Stimulated activated naive CD8-positive, alpha-beta T cell treated with anti-CD3 and anti-CD28 coated beads, Interleukin-15, amount 100 ng/mL, for 72 hours (primary cell): ENCODE data around the gene DPP9.
"Not testable (repeated sequence)": the region's sequence is repeated elsewhere in the genome, so short reads cannot be mapped to it uniquely, and the experiment has no call there.

ENCODE experiments used
- ATAC-seq: fragments of 150-1000 bp; cut with Tn5 transposase; 2 replicates; pipeline ENCODE4 v1.10.0; 2021; ENCODE audit warnings: mild to moderate bottlenecking, moderate library complexity
- DNase-seq, 2 donors: peaks; one replicate each; pipeline ENCODE4 v3.0.0; 2021 to 2022
- H3K27ac Mint-ChIP-seq, 2 donors: one replicate each; pipeline ENCODE4 v1.8.0; 2022; ENCODE audit warnings: mild to moderate bottlenecking in 2 of 2, mixed read lengths in 2 of 2, moderate library complexity in 2 of 2
- H3K27me3 Mint-ChIP-seq: one replicate; pipeline ENCODE4 v1.8.0; 2022; ENCODE audit warnings: mixed read lengths
- H3K4me1 Mint-ChIP-seq: one replicate; pipeline ENCODE4 v1.8.0; 2022; ENCODE audit warnings: mild to moderate bottlenecking, mixed read lengths
- H3K4me3 Mint-ChIP-seq, 2 donors: one replicate each; pipeline ENCODE4 v1.8.0; 2022; ENCODE audit warnings: mild to moderate bottlenecking in 2 of 2, mixed read lengths in 2 of 2, moderate library complexity in 1 of 2
- H3K9me3 Mint-ChIP-seq, 2 donors: one replicate each; pipeline ENCODE4 v1.8.0; 2022; ENCODE audit warnings: mixed read lengths in 2 of 2

DPP9 gene

GRCh38 chr19:4688587-4688986 is 35.1 kb downstream of the DPP9 start:
- no peak overlapping the region for H3K4me3 Mint-ChIP-seq
- no peaks in the 10 kb centered on the region for H3K27me3 Mint-ChIP-seq
- ATAC-seq (no peak), DNase-seq (no peak)
- H3K4me1 Mint-ChIP-seq = no peaks in the 10 kb centered on the region
- no peak overlapping the region for H3K27ac Mint-ChIP-seq
- no peaks in the 10 kb centered on the region for H3K9me3 Mint-ChIP-seq

DNA sequence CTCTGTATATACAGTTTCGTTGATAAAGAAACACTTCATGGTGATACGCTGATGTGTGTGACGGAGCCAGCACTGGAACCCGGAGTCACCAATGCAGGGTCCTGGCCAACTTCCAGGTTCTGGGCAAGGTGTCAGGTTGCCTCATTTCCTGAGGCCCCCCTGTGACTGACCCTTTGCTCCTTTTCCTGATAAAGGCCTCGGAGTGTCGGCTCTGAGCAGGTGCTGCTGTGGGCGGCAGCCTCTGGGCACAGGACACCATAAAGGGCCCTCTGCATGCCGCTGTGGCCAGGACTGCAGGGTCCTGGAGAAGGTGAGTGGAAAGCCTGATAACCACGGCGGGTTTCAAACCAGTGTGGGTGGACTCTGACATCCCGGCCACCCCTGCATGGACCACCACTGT is 36.2 kb downstream of the DPP9 start:
- Mint-ChIP-seq H3K27me3 (no peaks in the 10 kb centered on the region), H3K27ac (no peak overlapping the region), H3K4me1 (no peaks in the 10 kb centered on the region), H3K4me3 (no peak overlapping the region), H3K9me3 (no peaks in the 10 kb centered on the region)
- DNase-seq (no peak), ATAC-seq (no peak)

DNA sequence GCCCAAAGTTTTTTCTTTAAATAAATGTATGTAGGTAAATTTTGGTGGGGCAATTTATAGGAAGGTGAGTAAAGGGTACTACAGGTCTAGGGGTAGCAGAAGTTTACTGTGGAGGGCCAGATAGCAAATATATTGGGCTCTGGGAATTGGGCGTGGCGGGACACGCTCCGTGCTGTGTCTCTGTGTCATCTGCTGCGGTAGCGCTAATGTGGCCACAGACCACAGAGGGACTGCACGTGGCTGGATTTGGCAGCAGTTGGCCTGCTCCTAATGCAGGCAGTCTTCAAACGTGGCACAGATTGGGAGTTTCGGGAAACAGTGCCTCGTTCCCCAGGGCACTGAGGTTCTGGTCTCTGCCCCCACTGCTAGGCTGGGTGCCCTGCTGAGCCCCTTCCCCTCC is 36.9 kb downstream of the DPP9 start:
- no peak for DNase-seq
- Mint-ChIP-seq H3K4me1 (no peaks in the 10 kb centered on the region), H3K27ac (peak overlapping the region in 1 of 2 donors; percentile 78)

DNA sequence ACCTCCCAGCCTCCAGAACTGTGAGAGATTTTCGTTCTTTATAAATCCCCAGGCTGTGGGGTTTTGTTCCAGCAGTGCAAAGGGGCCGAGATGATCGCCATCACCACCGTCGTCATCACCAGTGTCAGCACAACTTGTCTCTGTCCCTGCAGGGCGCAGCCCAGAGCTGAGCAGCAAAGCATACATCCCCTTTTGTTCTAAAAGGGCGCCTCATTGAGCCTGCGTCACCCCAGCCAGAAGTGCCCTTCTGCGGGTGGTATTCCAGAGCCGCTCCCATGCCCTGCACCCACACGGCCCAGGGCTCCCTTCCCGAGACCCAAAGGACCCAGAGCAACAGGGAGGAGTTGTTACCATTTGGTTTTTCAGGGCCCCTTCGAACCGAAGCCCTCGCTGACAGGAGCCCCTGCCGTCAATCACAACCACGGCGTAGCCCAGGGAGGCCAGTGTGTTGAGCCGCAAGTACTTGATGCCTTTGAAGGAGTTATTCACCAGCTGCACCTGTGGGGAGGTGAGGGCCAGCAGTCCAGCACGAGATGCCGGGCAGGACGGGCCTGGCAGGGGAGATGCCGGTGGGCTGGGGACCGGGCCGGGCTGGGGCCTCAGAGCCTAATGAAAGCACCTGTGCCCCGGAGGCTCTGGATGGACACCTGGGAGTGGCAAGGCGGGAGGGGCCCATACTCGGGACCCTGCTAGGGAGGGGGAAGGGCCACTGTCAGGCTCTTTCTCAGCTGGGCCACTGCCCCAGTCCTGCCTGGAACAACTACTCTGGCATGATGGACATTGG is 39.1 kb downstream of the DPP9 start:
- H3K4me3 Mint-ChIP-seq = no peak overlapping the region
- H3K9me3 Mint-ChIP-seq = no peaks in the 10 kb centered on the region
- ATAC-seq (no peak), DNase-seq (no peak)
- no peak overlapping the region for H3K27ac Mint-ChIP-seq
- no peaks in the 10 kb centered on the region for H3K27me3 Mint-ChIP-seq
- H3K4me1 Mint-ChIP-seq = no peaks in the 10 kb centered on the region

More for the DNA sequence above, 36.9 kb downstream of the DPP9 start:
- ATAC-seq = no peak
- H3K9me3 Mint-ChIP-seq = no peaks in the 10 kb centered on the region
- H3K27me3 Mint-ChIP-seq = no peaks in the 10 kb centered on the region
- H3K4me3 Mint-ChIP-seq = no peak overlapping the region

GRCh38 chr19:4682417-4683200 is 41.0 kb downstream of the DPP9 start:
- ATAC-seq (peak; percentile 64), DNase-seq (no peak)
- H3K4me3 Mint-ChIP-seq = no peak overlapping the region
- H3K27ac Mint-ChIP-seq = peak overlapping the region in 1 of 2 donors; percentile 84
- no peaks in the 10 kb centered on the region for H3K27me3 Mint-ChIP-seq
- H3K4me1 Mint-ChIP-seq = no peaks in the 10 kb centered on the region
- H3K9me3 Mint-ChIP-seq = no peaks in the 10 kb centered on the region

GRCh38 chr19:4680021-4680420 is 43.6 kb downstream of the DPP9 start:
- H3K9me3 Mint-ChIP-seq, DNase-seq, H3K27me3 Mint-ChIP-seq, ATAC-seq, H3K4me3 Mint-ChIP-seq, H3K4me1 Mint-ChIP-seq, H3K27ac Mint-ChIP-seq: not testable (repeated sequence)

GRCh38 chr19:4678881-4679790 is 44.5 kb downstream of the DPP9 start:
- no peak for DNase-seq
- no peaks in the 10 kb centered on the region for H3K4me1 Mint-ChIP-seq
- H3K4me3 Mint-ChIP-seq = no peak overlapping the region
- peak; percentile 41 for ATAC-seq
- H3K9me3 Mint-ChIP-seq = no peaks in the 10 kb centered on the region
- H3K27ac Mint-ChIP-seq = peak overlapping the region in 1 of 2 donors; percentile 63
- no peaks in the 10 kb centered on the region for H3K27me3 Mint-ChIP-seq

- Mint-ChIP-seq H3K4me1 (no peaks in the 10 kb centered on the region), H3K27me3 (no peaks in the 10 kb centered on the region), H3K4me3 (no peak overlapping the region), H3K27ac (peak overlapping the region in 1 of 2 donors; percentile 39), H3K9me3 (no peaks in the 10 kb centered on the region)
- DNase-seq (peak; percentile 19 to 26), ATAC-seq (no peak)
These were observed 46.5 kb downstream of the DPP9 start for GRCh38 chr19:4676955-4677731.

DNA sequence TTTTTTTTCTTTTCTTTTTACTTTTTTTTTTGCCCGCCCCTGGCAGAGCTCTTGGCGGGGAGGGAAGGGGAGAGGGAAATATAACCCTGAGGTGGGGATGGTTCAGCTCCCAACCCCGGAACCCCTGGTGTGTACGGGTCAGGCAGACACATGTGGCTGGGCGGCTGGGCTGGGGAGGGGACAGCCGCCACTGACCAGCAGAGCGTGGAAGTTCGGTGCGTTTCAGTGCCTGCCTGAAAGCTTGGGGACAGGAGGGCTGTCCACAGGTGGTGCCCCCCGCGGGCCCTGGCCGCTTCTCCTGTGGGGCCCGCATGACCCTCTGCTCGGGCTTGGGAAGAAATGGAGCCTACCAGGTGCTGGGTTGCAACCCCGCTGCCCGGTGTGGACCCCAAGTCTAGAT is 48.3 kb downstream of the DPP9 start:
- H3K4me3 Mint-ChIP-seq = no peak overlapping the region
- H3K27ac Mint-ChIP-seq = peak overlapping the region in 1 of 2 donors; percentile 85
- H3K27me3 Mint-ChIP-seq = no peaks in the 10 kb centered on the region
- ATAC-seq (no peak), DNase-seq (no peak)
- H3K4me1 Mint-ChIP-seq = no peaks in the 10 kb centered on the region
- H3K9me3 Mint-ChIP-seq = no peaks in the 10 kb centered on the region

- H3K9me3 Mint-ChIP-seq = no peaks in the 10 kb centered on the region
- no peak overlapping the region for H3K27ac Mint-ChIP-seq
- no peak for ATAC-seq
- H3K4me3 Mint-ChIP-seq = peak overlapping the region in 1 of 2 donors; percentile 11
- H3K4me1 Mint-ChIP-seq = peaks cover 8% of the 10 kb centered on the region
- no peak for DNase-seq
- no peaks in the 10 kb centered on the region for H3K27me3 Mint-ChIP-seq
These were observed 49.9 kb downstream of the DPP9 start for GRCh38 chr19:4673726-4674125.

DNA sequence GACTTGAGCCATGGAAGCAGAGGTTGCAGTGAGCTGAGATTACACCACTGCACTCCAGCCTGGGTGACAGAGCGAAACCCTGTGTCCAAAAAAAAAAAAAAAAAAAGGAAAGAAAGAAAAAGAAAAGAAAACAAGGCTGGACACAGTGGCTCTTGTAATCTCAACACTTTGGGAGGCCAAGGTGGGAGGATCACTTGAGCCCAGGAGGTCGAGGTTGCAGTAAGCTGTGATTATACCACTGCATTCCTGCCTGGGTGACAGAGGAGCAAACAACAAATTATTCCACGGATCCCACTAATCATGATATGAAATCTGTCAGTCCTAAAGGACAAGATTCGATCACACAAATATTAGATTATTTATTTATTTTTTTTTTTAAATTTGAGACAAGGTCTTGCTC is 50.4 kb downstream of the DPP9 start:
- Mint-ChIP-seq H3K4me3 (no peak overlapping the region), H3K27me3 (no peaks in the 10 kb centered on the region), H3K9me3 (no peaks in the 10 kb centered on the region), H3K4me1 (peaks cover 13% of the 10 kb centered on the region), H3K27ac (no peak overlapping the region)
- DNase-seq (no peak), ATAC-seq (no peak)

GRCh38 chr19:4671185-4671851 is 52.3 kb downstream of the DPP9 start:
- peak overlapping the region in 1 of 2 donors; percentile 40 for H3K4me3 Mint-ChIP-seq
- ATAC-seq (no peak), DNase-seq (no peak)
- H3K27me3 Mint-ChIP-seq = no peaks in the 10 kb centered on the region
- peaks cover 15% of the 10 kb centered on the region for H3K4me1 Mint-ChIP-seq
- H3K27ac Mint-ChIP-seq = no peak overlapping the region
- H3K9me3 Mint-ChIP-seq = no peaks in the 10 kb centered on the region

DNA sequence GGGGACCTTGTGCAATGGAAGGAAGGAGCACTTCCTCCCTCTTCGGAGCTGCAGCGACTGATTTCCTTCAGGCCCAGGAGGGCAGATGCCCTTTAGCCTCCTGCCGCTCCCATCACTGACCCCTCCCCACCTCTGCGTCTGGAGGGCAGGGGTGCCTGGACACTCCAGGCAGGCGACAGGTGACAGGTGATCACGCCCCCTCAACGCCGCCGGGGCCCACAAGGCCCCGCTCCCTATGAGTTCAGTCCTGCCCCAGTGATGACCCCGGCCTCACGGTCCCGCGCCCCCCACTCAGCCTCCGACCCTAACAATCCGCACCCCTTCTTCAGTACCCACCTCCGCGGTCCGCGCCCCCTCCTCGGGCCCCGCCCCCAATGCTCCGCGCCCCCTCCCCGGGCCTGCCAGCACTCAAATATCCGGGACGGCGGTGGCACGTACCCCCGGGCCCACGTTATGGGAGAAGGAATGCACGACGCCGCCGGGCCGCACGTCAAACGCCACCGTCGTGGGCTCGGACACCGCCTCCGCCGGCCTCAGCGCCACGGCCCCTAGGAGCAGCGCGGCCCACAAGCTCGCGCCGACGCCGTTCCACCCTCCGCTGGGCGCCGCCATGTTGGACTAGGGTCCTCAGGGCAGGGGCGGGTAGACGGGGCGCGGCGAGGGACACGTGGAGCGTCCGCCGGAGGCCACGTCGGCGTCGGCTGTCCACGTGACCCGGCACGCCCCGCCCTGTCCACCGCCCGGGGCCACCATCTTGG is 53.7 kb downstream of the DPP9 start, which contains the start of gene MYDGF:
TSS of gene MYDGF (minus strand) at position 620 of the 758 bp plus-strand sequence. CDS start at position 612, 8 bp downstream.
- peak within 1 kb of the TSS; percentile 91 to 92 for H3K4me3 Mint-ChIP-seq
- H3K27me3 Mint-ChIP-seq = no peaks in the 10 kb centered on the region
- DNase-seq (peak; percentile 93 to 94), ATAC-seq (peak; percentile 100)
- H3K4me1 Mint-ChIP-seq = peaks cover 15% of the 10 kb centered on the region
- H3K27ac Mint-ChIP-seq = peak within 1 kb of the TSS; percentile 96 to 98
- H3K9me3 Mint-ChIP-seq = no peaks in the 10 kb centered on the region

- no peaks in the 10 kb centered on the region for H3K27me3 Mint-ChIP-seq
- H3K4me1 Mint-ChIP-seq = peaks cover 30% of the 10 kb centered on the region
- no peak for ATAC-seq
These were observed 59.0 kb downstream of the DPP9 start for GRCh38 chr19:4664642-4665041.

More at GRCh38 chr19:4664642-4665041, 59.0 kb downstream of the DPP9 start:
- Mint-ChIP-seq H3K27ac (no peak overlapping the region), H3K9me3 (no peaks in the 10 kb centered on the region), H3K4me3 (no peak overlapping the region)
- DNase-seq = no peak
